AG04449 (cell line): Measurements from ENCODE around the gene ARHGAP25.
"Not testable (repeated sequence)": the region's sequence is repeated elsewhere in the genome, so short reads cannot be mapped to it uniquely, and the experiment has no call there.

Experiments
- CTCF ChIA-PET: fragments of 350-600 bp; formaldehyde crosslinking; extraction: SDS; loops from one replicate; lab custom pipeline; 2021; ENCODE audit warnings: antibody characterized with exemption; lab: Yijun Ruan, JAX
- POLR2A ChIA-PET: fragments of 400-600, 350-600 bp; formaldehyde crosslinking; extraction: SDS; loops from one replicate; lab custom pipeline; 2020; ENCODE audit warnings: antibody characterized with exemption, inconsistent platforms; lab: Yijun Ruan, JAX
- DNase-seq: peaks from one replicate; pipeline ENCODE4 v3.0.0-alpha.2; 2010; ENCODE audit warnings: low read depth, low spot score
- H3K4me3 ChIP-seq: 2 replicates; pipeline ENCODE4 v1.5.1; 2011; ENCODE audit warnings: low read depth, mild to moderate bottlenecking, control low read depth, low read length
- CTCF ChIP-seq: IDR thresholded peaks from one replicate; pipeline ENCODE4 v1.5.1; 2011; ENCODE audit warnings: mild to moderate bottlenecking, moderate library complexity, low read length, control low read depth, inconsistent platforms; ENCODE audit not compliant: insufficient read depth; ENCODE audit errors: missing control alignments

The ARHGAP25 gene

GRCh38 chr2:68792751-68793150, 58.1 kb downstream of the ARHGAP25 start:
- no peak for DNase-seq
- ChIA-PET CTCF (interaction anchor here (1.0 kb wide), 1 partner anchor 11 kb away, joined by 3 read pairs; no protein-coding TSS in a partner anchor), POLR2A (no interaction called here)
- no peak for TF ChIP-seq CTCF
- H3K4me3 ChIP-seq, result no peak overlapping the region

- H3K4me3 ChIP-seq, result no peak overlapping the region
- no peak for TF ChIP-seq CTCF
- POLR2A ChIA-PET, result no interaction called here
Observed at GRCh38 chr2:68796295-68796905, 61.8 kb downstream of the ARHGAP25 start.

GRCh38 chr2:68798569-68798968, 64.0 kb downstream of the ARHGAP25 start:
- POLR2A ChIA-PET, result no interaction called here
- DNase-seq, result no peak
- H3K4me3 ChIP-seq, result no peak overlapping the region
- CTCF ChIA-PET, result no interaction called here
- no peak for TF ChIP-seq CTCF

More at GRCh38 chr2:68796295-68796905, 61.8 kb downstream of the ARHGAP25 start:
- CTCF ChIA-PET, result interaction anchor here (1.1 kb wide), 1 partner anchor 47 kb away, joined by 3 read pairs; no protein-coding TSS in a partner anchor
- no peak for DNase-seq

GRCh38 chr2:68799140-68800026, 64.8 kb downstream of the ARHGAP25 start:
- no peak overlapping the region for H3K4me3 ChIP-seq
- ChIA-PET CTCF (no interaction called here), POLR2A (no interaction called here)
- TF ChIP-seq CTCF, result no peak
- DNase-seq, result no peak

GRCh38 chr2:68800027-68800401, 65.4 kb downstream of the ARHGAP25 start:
- ChIA-PET CTCF (no interaction called here), POLR2A (no interaction called here)
- no peak for DNase-seq
- TF ChIP-seq CTCF, result no peak
- H3K4me3 ChIP-seq, result no peak overlapping the region

- CTCF ChIA-PET, result no interaction called here
- no peak overlapping the region for H3K4me3 ChIP-seq
- POLR2A ChIA-PET, result no interaction called here
- TF ChIP-seq CTCF, result no peak
- no peak for DNase-seq
Observed at GRCh38 chr2:68800517-68800916, 65.9 kb downstream of the ARHGAP25 start.

- CTCF ChIA-PET, result interaction anchor here (1.3 kb wide), 1 partner anchor 111 kb away, joined by 3 read pairs; no protein-coding TSS in a partner anchor
- POLR2A ChIA-PET, H3K4me3 ChIP-seq, DNase-seq: not testable (repeated sequence)
Observed at GRCh38 chr2:68802161-68802560, 67.5 kb downstream of the ARHGAP25 start.
